HepG2 (cell line): Measurements from ENCODE around the gene ZNHIT6. TPM values are rescaled to one million over a fixed set of nuclear protein-coding genes. Genes with fewer than 3 reads are reported as not detected.

Experiments
- AKNA ChIP-seq: sonication (generic); formaldehyde crosslinking; IDR thresholded peaks from 2 replicates; pipeline ENCODE4 v1.4.0; 2020; ENCODE audit warnings: missing genetic modification reagents, borderline replicate concordance
- ARNT2 ChIP-seq: sonication (generic); formaldehyde crosslinking; IDR thresholded peaks from 2 replicates; pipeline ENCODE4 v1.8.0; 2022; ENCODE audit warnings: mild to moderate bottlenecking, low read depth, missing genetic modification reagents, moderate library complexity
- CBX5 ChIP-seq: sonication (generic); formaldehyde crosslinking; IDR thresholded peaks from 2 replicates; pipeline ENCODE4 v1.4.0; 2020; ENCODE audit warnings: missing genetic modification reagents, borderline replicate concordance
- ESRRA ChIP-seq: sonication (generic); formaldehyde crosslinking; IDR thresholded peaks from 2 replicates; pipeline ENCODE4 v1.5.1; 2020; ENCODE audit warnings: mild to moderate bottlenecking, low read depth, missing genetic modification reagents
- MTF2 ChIP-seq: sonication (generic); formaldehyde crosslinking; IDR thresholded peaks from 2 replicates; pipeline ENCODE4 v1.5.0; 2020; ENCODE audit warnings: missing genetic modification reagents, borderline replicate concordance
- PRDM4 ChIP-seq: sonication (generic); formaldehyde crosslinking; IDR thresholded peaks from 2 replicates; pipeline ENCODE4 v1.9.0; 2021; ENCODE audit warnings: missing genetic modification reagents, borderline replicate concordance
- PRPF4 ChIP-seq: fragments of 200-400 bp; formaldehyde crosslinking; IDR thresholded peaks from 2 replicates; pipeline ENCODE4 v1.6.1; 2016; ENCODE audit warnings: low read length, low read depth; ENCODE audit not compliant: poor library complexity, severe bottlenecking
- SUZ12 ChIP-seq: fragments of 150-350 bp; IDR thresholded peaks from 2 replicates; pipeline ENCODE4 v1.6.1; 2014; ENCODE audit warnings: low read depth, low read length
- TAF1 ChIP-seq: sonication (generic); formaldehyde crosslinking; IDR thresholded peaks from 2 replicates; pipeline ENCODE4 v1.4.0; 2020; ENCODE audit warnings: missing genetic modification reagents
- ZBTB7A ChIP-seq: sonication (generic); formaldehyde crosslinking; IDR thresholded peaks from 2 replicates; pipeline ENCODE4 v1.8.0; 2022; ENCODE audit warnings: mild to moderate bottlenecking, missing genetic modification reagents
- ZFYVE20 ChIP-seq: sonication (generic); formaldehyde crosslinking; IDR thresholded peaks from 2 replicates; pipeline ENCODE4 v1.8.0; 2023; ENCODE audit warnings: low read depth, mild to moderate bottlenecking, moderate library complexity, missing genetic modification reagents, borderline replicate concordance
- ZNF282 ChIP-seq: fragments of 450-650 bp; IDR thresholded peaks from 2 replicates; pipeline ENCODE4 v1.6.1; 2018; ENCODE audit not compliant: partially characterized antibody
- ZNF512B ChIP-seq: sonication (generic); formaldehyde crosslinking; IDR thresholded peaks from 2 replicates; pipeline ENCODE4 v1.5.1; 2020; ENCODE audit warnings: missing genetic modification reagents, mild to moderate bottlenecking, borderline replicate concordance
- ZNF766 ChIP-seq: sonication (generic); formaldehyde crosslinking; IDR thresholded peaks from 2 replicates; pipeline ENCODE4 v1.5.0; 2020; ENCODE audit warnings: missing genetic modification reagents, borderline replicate concordance
- ZNF772 ChIP-seq: sonication (generic); formaldehyde crosslinking; IDR thresholded peaks from 2 replicates; pipeline ENCODE4 v1.5.0; 2020; ENCODE audit warnings: mild to moderate bottlenecking, missing genetic modification reagents
- ZNF879 ChIP-seq: sonication (generic); formaldehyde crosslinking; IDR thresholded peaks from 2 replicates; pipeline ENCODE4 v1.8.1; 2023; ENCODE audit warnings: missing genetic modification reagents
- polyA plus RNA-seq, 8 experiments: library from polyadenylated mRNA; depleted of rRNA in 3 of 8; stranded (reverse) in 7 of 8; unstranded in 1 of 8; fragments of >200 nt; fragmentation: Illumina TruSeq in 4 of 8; extraction: Trizol in 4 of 8; gene quantifications; 2 replicates each; pipeline versions ENCODE4 v1.2.1 to v1.2.3, GENCODE V29; 2011 to 2016; ENCODE audit warnings: low read depth in 4 of 8, missing spikeins in 1 of 8, mixed read lengths in 1 of 8; ENCODE audit not compliant: insufficient read depth in 1 of 8
- total RNA-seq, 5 experiments: library from RNA; depleted of rRNA; stranded (reverse); fragments of >200 nt; fragmentation: Illumina TruSeq; extraction: Trizol; gene quantifications; 2 replicates each; pipeline ENCODE4 v1.2.3, GENCODE V29; 2016; ENCODE audit warnings: low read depth in 1 of 5
- TF ChIP-seq, protein P1 (sequence below): sonication (generic); formaldehyde crosslinking; conservative IDR thresholded peaks from 2 replicates; pipeline ENCODE4 v1.8.1; 2023; ENCODE audit warnings: missing genetic modification reagents

ZNHIT6 gene
- total and polyA plus RNA-seq, 2 of the 13 experiments (the other 11 are each of a cell fraction or from before 2014, with no cell fraction given) = 6.0 to 15.2 TPM

- TF ChIP-seq CBX5 (no peak), ARNT2 (no peak), ZNF766 (CRISPR knock-in tag) (no peak), ZNF512B (CRISPR knock-in tag) (no peak), PRPF4 (no peak), ZNF772 (no peak), SUZ12 (no peak), ZNF879 (CRISPR knock-in tag) (no peak), AKNA (CRISPR knock-in tag) (no peak), ZFYVE20 (CRISPR knock-in tag) (no peak), MTF2 (CRISPR knock-in tag) (no peak), ESRRA (no peak), ZNF282 (no peak), PRDM4 (no peak), TAF1 (CRISPR knock-in tag) (no peak), ZBTB7A (no peak)
- TF ChIP-seq, protein P1, sequence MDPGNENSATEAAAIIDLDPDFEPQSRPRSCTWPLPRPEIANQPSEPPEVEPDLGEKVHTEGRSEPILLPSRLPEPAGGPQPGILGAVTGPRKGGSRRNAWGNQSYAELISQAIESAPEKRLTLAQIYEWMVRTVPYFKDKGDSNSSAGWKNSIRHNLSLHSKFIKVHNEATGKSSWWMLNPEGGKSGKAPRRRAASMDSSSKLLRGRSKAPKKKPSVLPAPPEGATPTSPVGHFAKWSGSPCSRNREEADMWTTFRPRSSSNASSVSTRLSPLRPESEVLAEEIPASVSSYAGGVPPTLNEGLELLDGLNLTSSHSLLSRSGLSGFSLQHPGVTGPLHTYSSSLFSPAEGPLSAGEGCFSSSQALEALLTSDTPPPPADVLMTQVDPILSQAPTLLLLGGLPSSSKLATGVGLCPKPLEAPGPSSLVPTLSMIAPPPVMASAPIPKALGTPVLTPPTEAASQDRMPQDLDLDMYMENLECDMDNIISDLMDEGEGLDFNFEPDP (CRISPR knock-in tag) = no peak
- TF ChIP-seq, all 625 proteins: peak for 81
These were observed 27.1 kb downstream of the ZNHIT6 start (continued) for GRCh38 chr1:85681087-85681486.
